ENCODE measurements around the gene MYORG. TPM values are rescaled to one million over a fixed set of nuclear protein-coding genes. Genes with fewer than 3 reads are reported as not detected.

Gene MYORG
- total RNA-seq, 1 donor from 2014 or later: 4.8 TPM

DNA sequence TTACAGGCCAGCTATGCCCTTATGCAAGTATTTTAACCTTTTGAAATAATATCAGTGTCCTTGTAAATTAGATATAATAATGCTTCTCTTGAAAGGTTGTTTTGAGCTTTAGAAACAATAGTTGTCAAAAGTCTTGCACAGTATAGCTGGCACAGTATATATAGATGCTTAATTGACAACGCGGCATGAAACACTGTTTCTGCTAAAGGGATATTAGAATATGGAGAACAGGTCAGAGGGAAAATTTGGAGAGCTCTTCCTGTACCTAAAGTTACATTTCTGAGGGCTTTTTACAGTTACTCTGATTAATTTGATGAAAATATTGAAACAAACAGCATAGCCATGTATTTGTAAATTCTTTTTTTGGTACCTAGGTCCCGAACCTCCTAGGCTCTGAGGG is 42.9 kb downstream of the MYORG start:
- no peak for DNase-seq
- Histone ChIP-seq H3K9me3 (no peaks in the 10 kb centered on the region), H3K27ac (no peak overlapping the region), H3K27me3 (ENCODE audit: low read depth) (no peaks in the 10 kb centered on the region), H3K4me3 (no peak overlapping the region), H3K36me3 (peaks cover 13% of the 10 kb centered on the region), H3K4me1 (peaks cover 7% of the 10 kb centered on the region)
- TF ChIP-seq, protein P1, sequence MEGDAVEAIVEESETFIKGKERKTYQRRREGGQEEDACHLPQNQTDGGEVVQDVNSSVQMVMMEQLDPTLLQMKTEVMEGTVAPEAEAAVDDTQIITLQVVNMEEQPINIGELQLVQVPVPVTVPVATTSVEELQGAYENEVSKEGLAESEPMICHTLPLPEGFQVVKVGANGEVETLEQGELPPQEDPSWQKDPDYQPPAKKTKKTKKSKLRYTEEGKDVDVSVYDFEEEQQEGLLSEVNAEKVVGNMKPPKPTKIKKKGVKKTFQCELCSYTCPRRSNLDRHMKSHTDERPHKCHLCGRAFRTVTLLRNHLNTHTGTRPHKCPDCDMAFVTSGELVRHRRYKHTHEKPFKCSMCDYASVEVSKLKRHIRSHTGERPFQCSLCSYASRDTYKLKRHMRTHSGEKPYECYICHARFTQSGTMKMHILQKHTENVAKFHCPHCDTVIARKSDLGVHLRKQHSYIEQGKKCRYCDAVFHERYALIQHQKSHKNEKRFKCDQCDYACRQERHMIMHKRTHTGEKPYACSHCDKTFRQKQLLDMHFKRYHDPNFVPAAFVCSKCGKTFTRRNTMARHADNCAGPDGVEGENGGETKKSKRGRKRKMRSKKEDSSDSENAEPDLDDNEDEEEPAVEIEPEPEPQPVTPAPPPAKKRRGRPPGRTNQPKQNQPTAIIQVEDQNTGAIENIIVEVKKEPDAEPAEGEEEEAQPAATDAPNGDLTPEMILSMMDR (IDR thresholded peaks at IDR 0.05): no peak
- intact Hi-C loops (cut with DNase I): no loop called here
- no peak for ATAC-seq

DNA sequence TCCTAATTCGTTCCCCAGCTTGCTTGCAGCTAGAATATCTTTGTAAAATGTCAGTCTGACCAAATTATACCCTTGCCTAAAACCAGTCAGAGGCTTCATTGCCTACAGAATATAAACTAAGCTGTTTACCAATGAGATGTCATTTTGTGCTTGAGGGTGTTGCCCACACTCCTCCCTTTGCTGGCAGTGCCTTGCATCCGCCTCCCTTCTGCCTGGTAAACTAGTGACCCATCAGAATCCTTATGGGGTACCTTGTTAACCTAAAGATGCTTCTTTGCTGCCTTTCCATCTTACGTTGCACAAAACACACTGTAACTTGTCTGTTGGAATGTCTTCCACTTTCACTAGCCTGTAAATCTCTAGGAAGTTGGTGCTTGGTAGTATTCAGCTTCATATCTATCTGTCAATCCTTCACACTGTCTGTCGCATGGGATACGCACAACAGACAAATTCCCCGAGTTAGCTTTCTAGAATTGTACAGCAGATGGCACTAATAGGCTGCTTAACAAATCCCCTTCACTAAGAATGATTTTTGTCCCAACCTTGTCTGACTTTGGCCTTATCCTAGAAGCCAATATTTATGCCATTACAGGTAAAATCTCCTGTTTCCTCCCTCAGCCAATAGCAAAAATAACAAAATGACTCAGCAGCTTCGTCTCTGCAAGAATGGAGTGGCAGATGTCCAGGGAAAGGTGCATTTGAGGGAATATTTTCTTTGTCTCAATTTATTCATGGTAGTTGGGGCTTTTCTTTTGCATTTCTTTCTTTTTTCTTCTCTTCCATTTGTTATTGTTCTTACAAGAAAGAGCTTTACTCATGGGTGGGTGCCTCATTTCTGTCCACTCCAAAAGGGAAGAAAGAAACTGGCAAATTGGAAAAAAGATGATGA is 44.4 kb downstream of the MYORG start:
- TF ChIP-seq, protein P1 (IDR thresholded peaks at IDR 0.05): peak; percentile 53
- Histone ChIP-seq H3K9me3 (no peaks in the 10 kb centered on the region), H3K27me3 (ENCODE audit: low read depth) (no peaks in the 10 kb centered on the region), H3K4me3 (no peak overlapping the region), H3K36me3 (peaks cover 9% of the 10 kb centered on the region), H3K27ac (no peak overlapping the region), H3K4me1 (peaks cover 17% of the 10 kb centered on the region)
- no peak for ATAC-seq
- DNase-seq: no peak
- intact Hi-C loops (cut with DNase I): no loop called here

DNA sequence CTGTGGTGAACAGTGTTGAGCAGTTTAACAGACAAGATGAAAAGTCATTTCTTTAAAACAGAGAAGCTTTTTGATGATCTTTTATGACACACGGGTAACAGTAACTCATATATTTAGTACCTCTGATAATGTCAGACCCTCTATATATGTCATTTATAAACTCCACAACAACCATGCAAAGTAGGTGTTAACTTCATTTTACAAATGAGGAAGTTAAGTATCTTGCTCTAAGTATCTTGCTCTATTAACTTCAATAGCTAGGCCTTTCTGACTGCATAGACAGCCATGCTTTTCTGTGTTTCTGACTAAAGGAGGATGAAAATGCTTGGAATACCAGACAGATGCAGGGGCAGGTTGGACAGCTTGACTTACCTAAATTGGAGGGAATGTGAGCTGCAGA is 45.5 kb downstream of the MYORG start:
- no peaks in the 10 kb centered on the region for H3K27me3 ChIP-seq (ENCODE audit: low read depth)
- H3K36me3 ChIP-seq: peaks cover 9% of the 10 kb centered on the region
- intact Hi-C loops (cut with DNase I): no loop called here
- TF ChIP-seq, protein P1 (IDR thresholded peaks at IDR 0.05): no peak
- H3K4me3 ChIP-seq: no peak overlapping the region
- no peaks in the 10 kb centered on the region for H3K9me3 ChIP-seq
- DNase-seq (no peak), ATAC-seq (no peak)
- H3K4me1 ChIP-seq: peaks cover 17% of the 10 kb centered on the region
- no peak overlapping the region for H3K27ac ChIP-seq

DNA sequence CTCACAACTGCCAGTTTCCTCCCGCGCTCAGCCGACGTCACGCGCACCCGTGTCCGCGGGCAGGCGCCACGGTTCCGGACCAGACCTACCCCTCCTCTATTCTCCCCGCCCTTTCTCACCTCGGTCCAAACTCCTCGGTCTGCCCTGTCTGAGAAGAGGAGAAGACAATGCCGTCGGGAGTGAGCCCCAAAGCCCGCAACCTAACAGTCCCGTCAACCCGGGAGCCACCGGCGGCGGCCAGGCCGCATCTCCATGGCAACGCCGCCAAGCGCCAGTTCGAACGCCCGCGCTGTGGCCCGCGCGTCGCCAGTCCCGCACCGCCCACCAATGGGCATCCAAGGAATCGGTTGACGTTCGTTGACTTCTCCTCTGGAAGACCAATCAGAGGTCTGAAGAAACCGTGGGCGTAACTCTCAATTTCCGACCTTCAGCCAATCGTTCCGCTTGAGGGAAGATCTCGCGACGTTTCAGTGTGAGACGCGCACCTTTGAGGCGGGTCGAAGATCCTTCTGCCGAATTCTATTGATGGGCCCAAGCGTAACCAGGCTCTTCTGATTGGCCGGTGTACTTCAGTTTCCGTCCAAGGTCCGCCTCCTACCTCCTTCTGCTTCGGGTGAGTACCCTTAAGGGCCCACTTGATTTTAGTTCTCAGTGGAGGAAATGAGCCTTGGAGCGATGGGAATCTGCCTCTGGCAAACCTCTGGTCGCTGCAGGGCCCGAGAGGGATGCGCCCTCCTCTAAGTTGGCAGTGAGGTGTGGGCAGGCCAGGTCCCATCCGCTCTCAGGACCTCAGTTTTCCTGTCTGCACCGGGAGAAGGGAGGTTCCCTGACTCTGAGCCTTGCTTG is 47.5 kb downstream of the MYORG start, which contains the start of the genes KIF24 and NUDT2:
Gene KIF24, minus strand, starts transcription at position 282 of the 846 bp plus-strand sequence. CDS start 17,922 bp downstream, outside the sequence.
Gene NUDT2, plus strand, starts transcription at position 583 of the 846 bp plus-strand sequence. CDS start 9,471 bp downstream, outside the sequence.
- Histone ChIP-seq H3K36me3 (no peaks in the 10 kb centered on the region), H3K4me1 (peaks cover 17% of the 10 kb centered on the region), H3K9me3 (no peaks in the 10 kb centered on the region), H3K27me3 (ENCODE audit: low read depth) (no peaks in the 10 kb centered on the region), H3K4me3 (peak within 1 kb of the TSS; percentile 67), H3K27ac (peak within 1 kb of the TSS; percentile 82)
- peak; percentile 97 for DNase-seq
- ATAC-seq: peak; percentile 99
- intact Hi-C loops (cut with DNase I): no loop called here
- TF ChIP-seq, protein P1 (IDR thresholded peaks at IDR 0.05): no peak

DNA sequence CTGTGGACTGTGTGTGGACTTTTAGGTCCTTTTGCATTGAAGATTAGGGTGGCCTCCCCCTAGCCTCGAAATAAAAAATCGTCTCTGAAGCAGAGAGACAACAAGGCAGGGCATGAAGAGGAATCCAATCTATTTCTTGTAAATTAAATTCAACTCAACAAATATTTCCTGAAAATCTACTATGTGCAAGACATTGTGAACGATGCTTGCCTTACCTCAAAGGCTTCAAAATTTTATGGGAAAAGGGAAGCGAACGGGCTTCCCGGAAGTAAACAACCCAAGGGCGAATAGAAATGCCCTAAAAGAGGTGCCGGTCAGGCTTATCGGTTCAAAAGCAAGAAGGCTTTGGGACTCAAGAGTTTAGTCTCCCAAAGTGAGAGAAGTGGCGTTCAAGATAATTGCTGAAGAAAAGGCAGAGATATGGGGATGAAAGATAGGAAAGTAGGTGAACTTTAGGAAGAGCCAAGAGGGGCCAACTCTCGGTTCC is 48.2 kb downstream of the MYORG start:
- TF ChIP-seq, protein P1 (IDR thresholded peaks at IDR 0.05): no peak
- Histone ChIP-seq H3K9me3 (no peaks in the 10 kb centered on the region), H3K27ac (peak overlapping the region; percentile 79), H3K27me3 (ENCODE audit: low read depth) (no peaks in the 10 kb centered on the region), H3K36me3 (no peaks in the 10 kb centered on the region), H3K4me3 (peak overlapping the region; percentile 67), H3K4me1 (peaks cover 17% of the 10 kb centered on the region)
- no peak for DNase-seq
- no peak for ATAC-seq
- intact Hi-C loops (cut with DNase I): no loop called here
